NCI-H82 (cell line): ENCODE results near the gene MRGPRF.
A peak's percentile ranks its signal among the peaks of the same experiment; 100 is the strongest.
"Not testable (repeated sequence)": the region's sequence is repeated elsewhere in the genome, so short reads cannot be mapped to it uniquely, and the experiment has no call there.

Source experiments
- DNase-seq: peaks from one replicate; lab custom pipeline; 2025; lab: John Stamatoyannopoulos, UW

The MRGPRF gene

GRCh38 chr11:69002570-69003231 lies 10.3 kb downstream of the MRGPRF start:
- no peak for DNase-seq

- DNase-seq: peak; percentile 17
These were observed 10.9 kb downstream of the MRGPRF start for GRCh38 chr11:69002110-69002569.

- no peak for DNase-seq
These were observed 11.6 kb downstream of the MRGPRF start for GRCh38 chr11:69001243-69002081.

GRCh38 chr11:69000831-69001242 lies 12.2 kb downstream of the MRGPRF start:
- DNase-seq: no peak

GRCh38 chr11:69000391-69000790 lies 12.7 kb downstream of the MRGPRF start:
- no peak for DNase-seq

- DNase-seq: not testable (repeated sequence)
These were observed 13.2 kb downstream of the MRGPRF start for GRCh38 chr11:68999748-69000355.

- DNase-seq: no peak
These were observed 13.8 kb downstream of the MRGPRF start for GRCh38 chr11:68999093-68999747.

GRCh38 chr11:68998390-68998911 lies 14.6 kb downstream of the MRGPRF start:
- peak; percentile 92 for DNase-seq

GRCh38 chr11:68997995-68998348 lies 15.1 kb downstream of the MRGPRF start:
- DNase-seq: no peak

GRCh38 chr11:68997124-68997994 lies 15.7 kb downstream of the MRGPRF start:
- DNase-seq: no peak

- DNase-seq: no peak
These were observed 16.5 kb downstream of the MRGPRF start for GRCh38 chr11:68996376-68997123.

- no peak for DNase-seq
These were observed 18.2 kb downstream of the MRGPRF start for GRCh38 chr11:68994894-68995285.

GRCh38 chr11:68994161-68994893 lies 18.7 kb downstream of the MRGPRF start:
- DNase-seq: no peak

- no peak for DNase-seq
These were observed 19.5 kb downstream of the MRGPRF start for GRCh38 chr11:68993546-68993945.

GRCh38 chr11:68992743-68993255 lies 20.2 kb downstream of the MRGPRF start:
- no peak for DNase-seq

- DNase-seq: no peak
These were observed 21.9 kb downstream of the MRGPRF start for GRCh38 chr11:68990995-68991780.

GRCh38 chr11:68989936-68990606 lies 23.0 kb downstream of the MRGPRF start:
- DNase-seq: no peak

- peak; percentile 55 for DNase-seq
These were observed 24.6 kb downstream of the MRGPRF start for GRCh38 chr11:68988491-68988890.
